GM12878 (cell line): Measurements from ENCODE around the gene DNAH2. TPM values are rescaled to one million over a fixed set of nuclear protein-coding genes. Genes with fewer than 3 reads are reported as not detected.
A peak's percentile ranks its signal among the peaks of the same experiment; 100 is the strongest.

ENCODE experiments used
- DPF2 ChIP-seq: fragments of 450-650 bp; IDR thresholded peaks from 2 replicates; pipeline ENCODE4 v1.6.1; 2017; ENCODE audit warnings: mild to moderate bottlenecking
- EED ChIP-seq: sonication (generic); IDR thresholded peaks from 2 replicates; pipeline ENCODE4 v1.6.1; 2016; ENCODE audit warnings: antibody characterized with exemption, low read depth
- NKRF ChIP-seq: fragments of 450-650 bp; conservative IDR thresholded peaks from 2 replicates; pipeline ENCODE4 v1.6.1; 2017; ENCODE audit warnings: mild to moderate bottlenecking, moderate library complexity
- NR2F1 ChIP-seq: fragments of 450-650 bp; conservative IDR thresholded peaks from 2 replicates; pipeline ENCODE4 v1.6.1; 2017; ENCODE audit warnings: mild to moderate bottlenecking
- PBX3 ChIP-seq: IDR thresholded peaks from 2 replicates; pipeline ENCODE4 v1.6.1; 2011; ENCODE audit warnings: mild to moderate bottlenecking, low read depth, low read length, moderate library complexity; ENCODE audit not compliant: insufficient replicate concordance
- RB1 ChIP-seq: fragments of 450-650 bp; formaldehyde crosslinking; IDR thresholded peaks from 2 replicates; pipeline ENCODE4 v1.6.1; 2017; ENCODE audit warnings: mild to moderate bottlenecking, borderline replicate concordance
- SKIL ChIP-seq: fragments of 450-650 bp; IDR thresholded peaks from 2 replicates; pipeline ENCODE4 v1.6.1; 2017; ENCODE audit warnings: mild to moderate bottlenecking, low read depth, inconsistent platforms; ENCODE audit not compliant: poor library complexity, severe bottlenecking
- SP1 ChIP-seq: IDR thresholded peaks from one replicate; pipeline ENCODE4 v1.6.1; 2011; ENCODE audit warnings: low read depth, low read length
- SRF ChIP-seq, 2 experiments: IDR thresholded peaks; 2 replicates each; pipeline ENCODE4 v1.6.1; 2011; ENCODE audit warnings: low read depth in 2 of 2, low read length in 2 of 2, mild to moderate bottlenecking in 1 of 2, moderate library complexity in 1 of 2
- ZBED1 ChIP-seq: IDR thresholded peaks from 2 replicates; pipeline ENCODE4 v1.6.1; 2016; ENCODE audit warnings: borderline replicate concordance
- polyA plus RNA-seq, 11 experiments: library from polyadenylated mRNA; depleted of rRNA in 4 of 11; unstranded in 6 of 11; stranded (reverse) in 5 of 11; fragments of >200 nt; fragmentation: Nextera tagmentation in 4 of 11; fragmentation: Illumina TruSeq in 1 of 11; extraction: Ambion mirVana in 4 of 11; extraction: Trizol in 1 of 11; gene quantifications; 1 replicate in 1 of 11; 2 replicates in 10 of 11; pipeline versions ENCODE4 v1.2.1 to v1.2.3, GENCODE V29; 2011 to 2016; ENCODE audit warnings: inconsistent platforms in 2 of 11, missing spikeins in 2 of 11, low read depth in 1 of 11
- total RNA-seq, 4 experiments: library from RNA; depleted of rRNA in 3 of 4; stranded (reverse); fragments of >200 nt in 3 of 4; fragmentation: Illumina TruSeq in 1 of 4; extraction: Trizol in 1 of 4; gene quantifications; 2 replicates each; pipeline versions ENCODE4 v1.2.1 to v1.2.3, GENCODE V29; 2013 to 2021
- TF ChIP-seq, protein P1 (sequence below): fragments of 450-650 bp; IDR thresholded peaks from 2 replicates; pipeline ENCODE4 v1.6.1; 2017; ENCODE audit warnings: mild to moderate bottlenecking, moderate library complexity
- TF ChIP-seq, protein P2 (sequence below): fragments of 150-350 bp; IDR thresholded peaks from 2 replicates; pipeline ENCODE4 v1.6.1; 2014; ENCODE audit warnings: mild to moderate bottlenecking, low read depth, low read length
- TF ChIP-seq, protein P3 (sequence below): fragments of 450-650 bp; IDR thresholded peaks from 2 replicates; pipeline ENCODE4 v1.6.1; 2017; ENCODE audit warnings: low read depth, mild to moderate bottlenecking, moderate library complexity

Gene DNAH2
- total and polyA plus RNA-seq, 10 of the 15 experiments (the other 5 are each of a cell fraction or from before 2014, with no cell fraction given) = not detected

GRCh38 chr17:7836596-7837407 is 119.3 kb downstream of the DNAH2 start (continued):
- TF ChIP-seq, protein P1, sequence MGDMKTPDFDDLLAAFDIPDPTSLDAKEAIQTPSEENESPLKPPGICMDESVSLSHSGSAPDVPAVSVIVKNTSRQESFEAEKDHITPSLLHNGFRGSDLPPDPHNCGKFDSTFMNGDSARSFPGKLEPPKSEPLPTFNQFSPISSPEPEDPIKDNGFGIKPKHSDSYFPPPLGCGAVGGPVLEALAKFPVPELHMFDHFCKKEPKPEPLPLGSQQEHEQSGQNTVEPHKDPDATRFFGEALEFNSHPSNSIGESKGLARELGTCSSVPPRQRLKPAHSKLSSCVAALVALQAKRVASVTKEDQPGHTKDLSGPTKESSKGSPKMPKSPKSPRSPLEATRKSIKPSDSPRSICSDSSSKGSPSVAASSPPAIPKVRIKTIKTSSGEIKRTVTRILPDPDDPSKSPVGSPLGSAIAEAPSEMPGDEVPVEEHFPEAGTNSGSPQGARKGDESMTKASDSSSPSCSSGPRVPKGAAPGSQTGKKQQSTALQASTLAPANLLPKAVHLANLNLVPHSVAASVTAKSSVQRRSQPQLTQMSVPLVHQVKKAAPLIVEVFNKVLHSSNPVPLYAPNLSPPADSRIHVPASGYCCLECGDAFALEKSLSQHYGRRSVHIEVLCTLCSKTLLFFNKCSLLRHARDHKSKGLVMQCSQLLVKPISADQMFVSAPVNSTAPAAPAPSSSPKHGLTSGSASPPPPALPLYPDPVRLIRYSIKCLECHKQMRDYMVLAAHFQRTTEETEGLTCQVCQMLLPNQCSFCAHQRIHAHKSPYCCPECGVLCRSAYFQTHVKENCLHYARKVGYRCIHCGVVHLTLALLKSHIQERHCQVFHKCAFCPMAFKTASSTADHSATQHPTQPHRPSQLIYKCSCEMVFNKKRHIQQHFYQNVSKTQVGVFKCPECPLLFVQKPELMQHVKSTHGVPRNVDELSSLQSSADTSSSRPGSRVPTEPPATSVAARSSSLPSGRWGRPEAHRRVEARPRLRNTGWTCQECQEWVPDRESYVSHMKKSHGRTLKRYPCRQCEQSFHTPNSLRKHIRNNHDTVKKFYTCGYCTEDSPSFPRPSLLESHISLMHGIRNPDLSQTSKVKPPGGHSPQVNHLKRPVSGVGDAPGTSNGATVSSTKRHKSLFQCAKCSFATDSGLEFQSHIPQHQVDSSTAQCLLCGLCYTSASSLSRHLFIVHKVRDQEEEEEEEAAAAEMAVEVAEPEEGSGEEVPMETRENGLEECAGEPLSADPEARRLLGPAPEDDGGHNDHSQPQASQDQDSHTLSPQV = no peak
- peak; percentile 7 for TF ChIP-seq PBX3
- TF ChIP-seq SP1 = peak; percentile 99
- TF ChIP-seq ZBED1 = no peak
- TF ChIP-seq SRF (IDR thresholded peaks at IDR 0.05; ENCODE audit: low read depth in 2 of 2, low read length in 2 of 2) = 0 out of 4 replicates have a peak, but pooled peaks of 1 of the 2 experiments have one; percentile 11
- no peak; the same call in 1 of the 2 replicates for TF ChIP-seq RB1
- TF ChIP-seq, protein P2, sequence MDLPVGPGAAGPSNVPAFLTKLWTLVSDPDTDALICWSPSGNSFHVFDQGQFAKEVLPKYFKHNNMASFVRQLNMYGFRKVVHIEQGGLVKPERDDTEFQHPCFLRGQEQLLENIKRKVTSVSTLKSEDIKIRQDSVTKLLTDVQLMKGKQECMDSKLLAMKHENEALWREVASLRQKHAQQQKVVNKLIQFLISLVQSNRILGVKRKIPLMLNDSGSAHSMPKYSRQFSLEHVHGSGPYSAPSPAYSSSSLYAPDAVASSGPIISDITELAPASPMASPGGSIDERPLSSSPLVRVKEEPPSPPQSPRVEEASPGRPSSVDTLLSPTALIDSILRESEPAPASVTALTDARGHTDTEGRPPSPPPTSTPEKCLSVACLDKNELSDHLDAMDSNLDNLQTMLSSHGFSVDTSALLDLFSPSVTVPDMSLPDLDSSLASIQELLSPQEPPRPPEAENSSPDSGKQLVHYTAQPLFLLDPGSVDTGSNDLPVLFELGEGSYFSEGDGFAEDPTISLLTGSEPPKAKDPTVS = no peak; the same call in 1 of the 2 replicates
- TF ChIP-seq, protein P3, sequence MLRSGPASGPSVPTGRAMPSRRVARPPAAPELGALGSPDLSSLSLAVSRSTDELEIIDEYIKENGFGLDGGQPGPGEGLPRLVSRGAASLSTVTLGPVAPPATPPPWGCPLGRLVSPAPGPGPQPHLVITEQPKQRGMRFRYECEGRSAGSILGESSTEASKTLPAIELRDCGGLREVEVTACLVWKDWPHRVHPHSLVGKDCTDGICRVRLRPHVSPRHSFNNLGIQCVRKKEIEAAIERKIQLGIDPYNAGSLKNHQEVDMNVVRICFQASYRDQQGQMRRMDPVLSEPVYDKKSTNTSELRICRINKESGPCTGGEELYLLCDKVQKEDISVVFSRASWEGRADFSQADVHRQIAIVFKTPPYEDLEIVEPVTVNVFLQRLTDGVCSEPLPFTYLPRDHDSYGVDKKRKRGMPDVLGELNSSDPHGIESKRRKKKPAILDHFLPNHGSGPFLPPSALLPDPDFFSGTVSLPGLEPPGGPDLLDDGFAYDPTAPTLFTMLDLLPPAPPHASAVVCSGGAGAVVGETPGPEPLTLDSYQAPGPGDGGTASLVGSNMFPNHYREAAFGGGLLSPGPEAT = peak; percentile 95
- peak; percentile 10; the same call in 1 of the 2 replicates for TF ChIP-seq NKRF
- TF ChIP-seq DPF2 = peak; percentile 34; the same call in 1 of the 2 replicates
- peak; percentile 62; the same call in 1 of the 2 replicates for TF ChIP-seq EED
- peak; percentile 38 for TF ChIP-seq SKIL
- TF ChIP-seq NR2F1 = peak; percentile 99
